GM06990 (cell line): ENCODE measurements around the gene MEIOSIN.

Source experiments
- DNase-seq: peaks from one replicate; pipeline ENCODE4 v3.0.0-alpha.2; 2011; ENCODE audit not compliant: insufficient read length; ENCODE audit errors: extremely low read depth
- H3K27me3 ChIP-seq: replicated peaks from 2 replicates; pipeline ENCODE4 v1.6.0; 2011; ENCODE audit warnings: low read length; ENCODE audit not compliant: control insufficient read depth, insufficient read depth
- H3K36me3 ChIP-seq: 2 replicates; pipeline ENCODE4 v1.5.1; 2011; ENCODE audit warnings: low read length; ENCODE audit not compliant: control insufficient read depth, insufficient read depth
- H3K4me3 ChIP-seq: replicated peaks from 2 replicates; pipeline ENCODE4 v1.5.1; 2011; ENCODE audit warnings: low read depth, mild to moderate bottlenecking, control low read depth, low read length
- CTCF ChIP-seq: IDR thresholded peaks from 2 replicates; pipeline ENCODE4 v1.5.1; 2011; ENCODE audit warnings: low read length, control low read depth, mild to moderate bottlenecking, inconsistent platforms; ENCODE audit not compliant: insufficient read depth, poor library complexity, severe bottlenecking

MEIOSIN gene

GRCh38 chr19:45772912-45773311 is 39.7 kb downstream of the MEIOSIN start:
- no peak for TF ChIP-seq CTCF
- Histone ChIP-seq H3K4me3 (no peak overlapping the region), H3K36me3 (peaks cover 16% of the 10 kb centered on the region), H3K27me3 (no peaks in the 10 kb centered on the region)
- no peak for DNase-seq

GRCh38 chr19:45773384-45773783 is 40.1 kb downstream of the MEIOSIN start:
- DNase-seq, result no peak
- no peak for TF ChIP-seq CTCF
- H3K36me3 ChIP-seq, result peaks cover 17% of the 10 kb centered on the region

GRCh38 chr19:45774765-45775164 is 41.5 kb downstream of the MEIOSIN start:
- no peaks in the 10 kb centered on the region for H3K27me3 ChIP-seq
- peaks cover 17% of the 10 kb centered on the region for H3K36me3 ChIP-seq
- TF ChIP-seq CTCF, result no peak
- H3K4me3 ChIP-seq, result no peak overlapping the region
- no peak for DNase-seq

More at GRCh38 chr19:45773384-45773783, 40.1 kb downstream of the MEIOSIN start:
- Histone ChIP-seq H3K4me3 (no peak overlapping the region), H3K27me3 (no peaks in the 10 kb centered on the region)

- no peak for DNase-seq
- H3K36me3 ChIP-seq, result peaks cover 15% of the 10 kb centered on the region
- TF ChIP-seq CTCF, result no peak
- H3K4me3 ChIP-seq, result no peak overlapping the region
- H3K27me3 ChIP-seq, result no peaks in the 10 kb centered on the region
Measured at GRCh38 chr19:45777395-45777961, 44.2 kb downstream of the MEIOSIN start.

GRCh38 chr19:45778010-45778661 is 44.9 kb downstream of the MEIOSIN start:
- Histone ChIP-seq H3K4me3 (no peak overlapping the region), H3K27me3 (no peaks in the 10 kb centered on the region), H3K36me3 (peaks cover 15% of the 10 kb centered on the region)
- DNase-seq, result no peak
- no peak for TF ChIP-seq CTCF
